H1 (cell line): ENCODE data around the gene MUC5B. TPM values are rescaled to one million over a fixed set of nuclear protein-coding genes. Genes with fewer than 3 reads are reported as not detected.

Experiments used
- KDM1A ChIP-seq: fragments of 200-600, 300-600 bp; sonication (generic); IDR thresholded peaks from 2 replicates; pipeline ENCODE4 v1.7.1; 2016; ENCODE audit warnings: mild to moderate bottlenecking, low read length, borderline replicate concordance
- KDM4A ChIP-seq: IDR thresholded peaks from one replicate; pipeline ENCODE4 v1.7.1; 2012; ENCODE audit warnings: low read depth, mild to moderate bottlenecking, moderate library complexity, low read length, inconsistent platforms; ENCODE audit not compliant: severe bottlenecking
- KDM5A ChIP-seq: fragments of 200-600 bp; IDR thresholded peaks from 2 replicates; pipeline ENCODE4 v1.7.1; 2012; ENCODE audit warnings: mild to moderate bottlenecking, low read length, inconsistent platforms, mixed read lengths
- NANOG ChIP-seq: IDR thresholded peaks from 2 replicates; pipeline ENCODE4 v1.6.1; 2011; ENCODE audit warnings: low read length, low read depth, mild to moderate bottlenecking, inconsistent platforms; ENCODE audit not compliant: insufficient read depth, poor library complexity, severe bottlenecking
- PHF8 ChIP-seq: fragments of 200-600 bp; sonication (generic); conservative IDR thresholded peaks from 2 replicates; pipeline ENCODE4 v1.7.1; 2012; ENCODE audit warnings: low read depth, mild to moderate bottlenecking, inconsistent platforms, low read length, moderate library complexity
- RBBP5 ChIP-seq: IDR thresholded peaks from 2 replicates; pipeline ENCODE4 v1.7.1; 2012; ENCODE audit warnings: low read depth, mild to moderate bottlenecking, inconsistent platforms, low read length, moderate library complexity, borderline replicate concordance
- SIN3A ChIP-seq, 2 experiments: IDR thresholded peaks in 1 of 2; conservative IDR thresholded peaks in 1 of 2; 2 replicates each; pipeline ENCODE4 v1.6.1; 2011 to 2012; ENCODE audit warnings: low read length in 2 of 2, improper control_type of control experiment in 1 of 2, low read depth in 1 of 2, mild to moderate bottlenecking in 1 of 2
- SRF ChIP-seq: IDR thresholded peaks from 2 replicates; pipeline ENCODE4 v1.6.1; 2011; ENCODE audit warnings: mild to moderate bottlenecking, low read depth, low read length, moderate library complexity
- TAF1 ChIP-seq: IDR thresholded peaks from 2 replicates; pipeline ENCODE4 v1.6.1; 2011; ENCODE audit warnings: mild to moderate bottlenecking, low read depth, low read length
- polyA plus RNA-seq, 7 experiments: library from polyadenylated mRNA; depleted of rRNA in 3 of 7; stranded (reverse) in 5 of 7; unstranded in 2 of 7; fragments of >200 nt in 5 of 7; fragments of 200-250 nt in 2 of 7; gene quantifications; 1 replicate in 5 of 7; 2 replicates in 1 of 7; 4 replicates in 1 of 7; pipeline versions ENCODE4 v1.2.1 to v1.2.3, GENCODE V29; 2011 to 2013; ENCODE audit warnings: missing spikeins in 2 of 7, mixed read lengths in 2 of 7
- total RNA-seq: library from RNA; stranded (reverse); fragmentation: NEBNext Ultra II Directional; extraction: Animal tissue kit (Norgen Biotek cat#: 25700); gene quantifications from 2 replicates; pipeline ENCODE4 v1.2.1, GENCODE V29; 2021
- TF ChIP-seq, protein P1 (sequence below): fragments of 300-600 bp; sonication (generic); IDR thresholded peaks from 2 replicates; pipeline ENCODE4 v1.7.1; 2012; ENCODE audit warnings: low read length, moderate library complexity, mild to moderate bottlenecking, inconsistent platforms; ENCODE audit not compliant: insufficient replicate concordance

The MUC5B gene
- total and polyA plus RNA-seq, 2 of the 8 experiments (the other 6 are each of a cell fraction or from before 2014, with no cell fraction given): 0.02 to 0.03 TPM

DNA sequence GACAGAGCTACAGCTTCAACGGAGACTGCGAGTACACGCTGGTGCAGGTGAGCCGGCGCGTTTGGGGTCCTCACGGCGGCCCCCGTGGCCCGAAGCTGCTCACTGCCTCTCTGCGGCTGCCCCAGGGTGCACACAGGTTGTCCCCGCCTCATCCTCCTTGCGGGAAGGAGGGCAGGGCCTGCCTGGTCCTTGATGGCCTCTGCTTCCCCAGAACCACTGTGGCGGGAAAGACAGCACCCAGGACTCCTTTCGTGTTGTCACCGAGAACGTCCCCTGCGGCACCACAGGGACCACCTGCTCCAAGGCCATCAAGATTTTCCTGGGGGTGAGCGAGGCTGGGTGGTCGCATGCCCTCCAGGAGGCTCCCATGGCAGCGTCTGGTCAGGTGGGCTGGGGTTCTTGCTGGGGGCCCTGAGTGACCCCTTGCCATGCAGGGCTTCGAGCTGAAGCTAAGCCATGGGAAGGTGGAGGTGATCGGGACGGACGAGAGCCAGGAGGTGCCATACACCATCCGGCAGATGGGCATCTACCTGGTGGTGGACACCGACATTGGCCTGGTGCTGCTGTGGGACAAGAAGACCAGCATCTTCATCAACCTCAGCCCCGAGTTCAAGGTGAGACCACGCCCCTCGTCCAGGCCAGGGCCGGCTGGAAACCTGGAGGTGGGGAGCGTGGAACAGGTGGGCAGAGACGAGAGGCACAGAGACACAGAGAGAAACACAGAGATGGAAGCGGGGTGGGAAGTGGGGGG, 45.7 kb upstream of the MUC5B start (continued):
- TF ChIP-seq, protein P1, sequence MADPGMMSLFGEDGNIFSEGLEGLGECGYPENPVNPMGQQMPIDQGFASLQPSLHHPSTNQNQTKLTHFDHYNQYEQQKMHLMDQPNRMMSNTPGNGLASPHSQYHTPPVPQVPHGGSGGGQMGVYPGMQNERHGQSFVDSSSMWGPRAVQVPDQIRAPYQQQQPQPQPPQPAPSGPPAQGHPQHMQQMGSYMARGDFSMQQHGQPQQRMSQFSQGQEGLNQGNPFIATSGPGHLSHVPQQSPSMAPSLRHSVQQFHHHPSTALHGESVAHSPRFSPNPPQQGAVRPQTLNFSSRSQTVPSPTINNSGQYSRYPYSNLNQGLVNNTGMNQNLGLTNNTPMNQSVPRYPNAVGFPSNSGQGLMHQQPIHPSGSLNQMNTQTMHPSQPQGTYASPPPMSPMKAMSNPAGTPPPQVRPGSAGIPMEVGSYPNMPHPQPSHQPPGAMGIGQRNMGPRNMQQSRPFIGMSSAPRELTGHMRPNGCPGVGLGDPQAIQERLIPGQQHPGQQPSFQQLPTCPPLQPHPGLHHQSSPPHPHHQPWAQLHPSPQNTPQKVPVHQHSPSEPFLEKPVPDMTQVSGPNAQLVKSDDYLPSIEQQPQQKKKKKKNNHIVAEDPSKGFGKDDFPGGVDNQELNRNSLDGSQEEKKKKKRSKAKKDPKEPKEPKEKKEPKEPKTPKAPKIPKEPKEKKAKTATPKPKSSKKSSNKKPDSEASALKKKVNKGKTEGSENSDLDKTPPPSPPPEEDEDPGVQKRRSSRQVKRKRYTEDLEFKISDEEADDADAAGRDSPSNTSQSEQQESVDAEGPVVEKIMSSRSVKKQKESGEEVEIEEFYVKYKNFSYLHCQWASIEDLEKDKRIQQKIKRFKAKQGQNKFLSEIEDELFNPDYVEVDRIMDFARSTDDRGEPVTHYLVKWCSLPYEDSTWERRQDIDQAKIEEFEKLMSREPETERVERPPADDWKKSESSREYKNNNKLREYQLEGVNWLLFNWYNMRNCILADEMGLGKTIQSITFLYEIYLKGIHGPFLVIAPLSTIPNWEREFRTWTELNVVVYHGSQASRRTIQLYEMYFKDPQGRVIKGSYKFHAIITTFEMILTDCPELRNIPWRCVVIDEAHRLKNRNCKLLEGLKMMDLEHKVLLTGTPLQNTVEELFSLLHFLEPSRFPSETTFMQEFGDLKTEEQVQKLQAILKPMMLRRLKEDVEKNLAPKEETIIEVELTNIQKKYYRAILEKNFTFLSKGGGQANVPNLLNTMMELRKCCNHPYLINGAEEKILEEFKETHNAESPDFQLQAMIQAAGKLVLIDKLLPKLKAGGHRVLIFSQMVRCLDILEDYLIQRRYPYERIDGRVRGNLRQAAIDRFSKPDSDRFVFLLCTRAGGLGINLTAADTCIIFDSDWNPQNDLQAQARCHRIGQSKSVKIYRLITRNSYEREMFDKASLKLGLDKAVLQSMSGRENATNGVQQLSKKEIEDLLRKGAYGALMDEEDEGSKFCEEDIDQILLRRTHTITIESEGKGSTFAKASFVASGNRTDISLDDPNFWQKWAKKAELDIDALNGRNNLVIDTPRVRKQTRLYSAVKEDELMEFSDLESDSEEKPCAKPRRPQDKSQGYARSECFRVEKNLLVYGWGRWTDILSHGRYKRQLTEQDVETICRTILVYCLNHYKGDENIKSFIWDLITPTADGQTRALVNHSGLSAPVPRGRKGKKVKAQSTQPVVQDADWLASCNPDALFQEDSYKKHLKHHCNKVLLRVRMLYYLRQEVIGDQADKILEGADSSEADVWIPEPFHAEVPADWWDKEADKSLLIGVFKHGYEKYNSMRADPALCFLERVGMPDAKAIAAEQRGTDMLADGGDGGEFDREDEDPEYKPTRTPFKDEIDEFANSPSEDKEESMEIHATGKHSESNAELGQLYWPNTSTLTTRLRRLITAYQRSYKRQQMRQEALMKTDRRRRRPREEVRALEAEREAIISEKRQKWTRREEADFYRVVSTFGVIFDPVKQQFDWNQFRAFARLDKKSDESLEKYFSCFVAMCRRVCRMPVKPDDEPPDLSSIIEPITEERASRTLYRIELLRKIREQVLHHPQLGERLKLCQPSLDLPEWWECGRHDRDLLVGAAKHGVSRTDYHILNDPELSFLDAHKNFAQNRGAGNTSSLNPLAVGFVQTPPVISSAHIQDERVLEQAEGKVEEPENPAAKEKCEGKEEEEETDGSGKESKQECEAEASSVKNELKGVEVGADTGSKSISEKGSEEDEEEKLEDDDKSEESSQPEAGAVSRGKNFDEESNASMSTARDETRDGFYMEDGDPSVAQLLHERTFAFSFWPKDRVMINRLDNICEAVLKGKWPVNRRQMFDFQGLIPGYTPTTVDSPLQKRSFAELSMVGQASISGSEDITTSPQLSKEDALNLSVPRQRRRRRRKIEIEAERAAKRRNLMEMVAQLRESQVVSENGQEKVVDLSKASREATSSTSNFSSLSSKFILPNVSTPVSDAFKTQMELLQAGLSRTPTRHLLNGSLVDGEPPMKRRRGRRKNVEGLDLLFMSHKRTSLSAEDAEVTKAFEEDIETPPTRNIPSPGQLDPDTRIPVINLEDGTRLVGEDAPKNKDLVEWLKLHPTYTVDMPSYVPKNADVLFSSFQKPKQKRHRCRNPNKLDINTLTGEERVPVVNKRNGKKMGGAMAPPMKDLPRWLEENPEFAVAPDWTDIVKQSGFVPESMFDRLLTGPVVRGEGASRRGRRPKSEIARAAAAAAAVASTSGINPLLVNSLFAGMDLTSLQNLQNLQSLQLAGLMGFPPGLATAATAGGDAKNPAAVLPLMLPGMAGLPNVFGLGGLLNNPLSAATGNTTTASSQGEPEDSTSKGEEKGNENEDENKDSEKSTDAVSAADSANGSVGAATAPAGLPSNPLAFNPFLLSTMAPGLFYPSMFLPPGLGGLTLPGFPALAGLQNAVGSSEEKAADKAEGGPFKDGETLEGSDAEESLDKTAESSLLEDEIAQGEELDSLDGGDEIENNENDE: no peak
- TF ChIP-seq PHF8: no peak
- TF ChIP-seq TAF1: no peak
- TF ChIP-seq KDM1A: no peak
- no peak for TF ChIP-seq KDM4A
- no peak for TF ChIP-seq KDM5A
- no peak for TF ChIP-seq SRF
- no peak for TF ChIP-seq SIN3A (conservative IDR thresholded peaks at IDR 0.05 in 1 of 2, IDR thresholded peaks at IDR 0.05 in 1 of 2; ENCODE audit: low read depth in 1 of 2, low read length in 2 of 2)
- no peak for TF ChIP-seq NANOG
- no peak for TF ChIP-seq RBBP5
